ENCODE results near the gene AP1B1. TPM values are rescaled to one million over a fixed set of nuclear protein-coding genes. Genes with fewer than 3 reads are reported as not detected.

The AP1B1 gene
- total and polyA plus RNA-seq, 4 experiments from 2014 or later, result 9.1 to 42.7 (median 30.7) TPM

- H3K36me3 ChIP-seq (ENCODE audit: insufficient read depth, low read length), result peaks cover 78% of the 10 kb centered on the region
- no peak overlapping the region for H3K4me3 Mint-ChIP-seq
- no peak overlapping the region for H3K27ac ChIP-seq (ENCODE audit: low read depth, low read length)
- H3K4me3 ChIP-seq (ENCODE audit: low read length in 2 of 2), result no peak overlapping the region
- H3K9me3 ChIP-seq (ENCODE audit: control insufficient read depth in 1 of 2, low read length in 2 of 2), result no peaks in the 10 kb centered on the region
- peaks cover 0 to 2% (median 0%) of the 10 kb centered on the region in 8 donors for H3K9me3 Mint-ChIP-seq
- H3K27me3 Mint-ChIP-seq, result no peaks in the 10 kb centered on the region
- peaks cover 44 to 90% of the 10 kb centered on the region in 2 donors for H3K36me3 Mint-ChIP-seq
- H3K27ac Mint-ChIP-seq, result peak overlapping the region in 1 of 7 donors; percentile 80
- intact Hi-C loops (cut with micrococcal nuclease), result no loop called here
- no peaks in the 10 kb centered on the region for H3K4me1 ChIP-seq (ENCODE audit: insufficient read depth, low read length)
- CTCF ChIA-PET (ENCODE audit: partially characterized antibody), result no interaction called here
- H3K4me1 Mint-ChIP-seq, result peaks cover 0 to 3% (median 0%) of the 10 kb centered on the region in 4 donors
- POLR2A ChIA-PET (ENCODE audit: partially characterized antibody), result no interaction called here
- no peak for DNase-seq
- no peaks in the 10 kb centered on the region for H3K27me3 ChIP-seq (ENCODE audit: insufficient read depth, low read length)
Observed at GRCh38 chr22:29339381-29340235, 48.8 kb downstream of the AP1B1 start.

DNA sequence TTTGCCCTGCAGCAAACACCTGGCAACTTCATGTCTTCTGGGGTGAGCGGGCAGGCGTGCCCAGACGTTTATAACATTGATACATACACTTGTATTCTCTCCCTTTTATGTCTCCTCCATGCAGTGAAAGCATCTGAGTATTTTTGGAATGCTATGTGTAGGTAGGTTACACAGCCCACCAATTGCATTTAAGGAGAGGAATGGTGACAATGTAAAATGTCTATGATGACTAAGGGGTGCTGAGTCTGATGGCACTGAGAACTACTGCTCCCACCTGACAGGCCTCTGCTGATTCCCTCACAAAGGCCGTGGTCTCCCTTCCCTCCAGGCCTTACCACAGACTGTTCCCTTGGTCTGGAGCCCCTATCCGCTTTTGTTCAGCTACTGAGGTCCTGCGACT, 50.0 kb downstream of the AP1B1 start:
- peaks cover 48 to 87% of the 10 kb centered on the region in 2 donors for H3K36me3 Mint-ChIP-seq
- CTCF ChIA-PET (ENCODE audit: partially characterized antibody), result no interaction called here
- H3K27me3 Mint-ChIP-seq, result no peaks in the 10 kb centered on the region

DNA sequence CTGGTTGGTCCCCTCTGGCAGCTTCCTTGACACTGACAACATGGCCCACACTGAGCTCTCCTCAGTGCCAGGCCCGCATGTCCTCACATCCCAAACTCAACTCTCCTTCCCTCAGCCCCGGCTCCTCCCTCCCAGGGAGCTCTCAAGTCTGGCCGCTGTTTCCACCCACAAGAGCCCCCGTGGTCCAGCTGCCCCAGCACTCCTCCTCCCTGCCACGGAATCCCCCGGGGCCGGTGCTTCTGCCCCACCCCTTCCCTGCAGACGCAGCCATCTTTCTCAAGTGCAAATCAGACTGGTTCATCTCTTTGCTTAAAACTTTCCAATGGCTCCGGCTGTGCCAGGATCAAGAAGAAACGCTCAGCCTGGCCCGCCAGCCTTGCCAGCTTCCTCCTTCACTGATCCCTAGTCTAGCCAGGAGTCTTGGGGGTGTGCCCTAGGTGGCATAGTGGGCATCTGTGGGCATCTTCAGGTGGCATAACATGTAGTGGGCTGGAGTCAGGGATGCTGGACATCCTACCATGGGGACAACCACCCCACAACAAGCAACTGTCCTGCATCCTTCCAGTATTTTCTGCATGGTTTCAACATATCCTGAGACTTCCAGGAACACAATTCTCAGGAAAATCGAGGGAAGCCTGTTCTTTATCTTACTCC, 50.6 kb downstream of the AP1B1 start:
- Mint-ChIP-seq H3K9me3 (peaks cover 0 to 2% (median 0%) of the 10 kb centered on the region in 8 donors), H3K4me3 (no peak overlapping the region), H3K36me3 (peaks cover 46 to 84% of the 10 kb centered on the region in 2 donors), H3K27me3 (no peaks in the 10 kb centered on the region), H3K27ac (no peak overlapping the region), H3K4me1 (peaks cover 0 to 3% (median 0%) of the 10 kb centered on the region in 4 donors)
- intact Hi-C loops (cut with micrococcal nuclease), result no loop called here
- Histone ChIP-seq H3K36me3 (ENCODE audit: insufficient read depth, low read length) (peaks cover 69% of the 10 kb centered on the region), H3K4me1 (ENCODE audit: insufficient read depth, low read length) (no peaks in the 10 kb centered on the region), H3K27me3 (ENCODE audit: insufficient read depth, low read length) (no peaks in the 10 kb centered on the region), H3K9me3 (ENCODE audit: control insufficient read depth in 1 of 2, low read length in 2 of 2) (no peaks in the 10 kb centered on the region), H3K27ac (ENCODE audit: low read depth, low read length) (no peak overlapping the region), H3K4me3 (ENCODE audit: low read length in 2 of 2) (no peak overlapping the region)
- no peak for DNase-seq
- ChIA-PET POLR2A (ENCODE audit: partially characterized antibody) (interaction anchor here (0.6 kb wide), 1 partner anchor 300 kb away, joined by 3 read pairs; no protein-coding TSS in a partner anchor), CTCF (ENCODE audit: partially characterized antibody) (no interaction called here)

More for the DNA sequence above, 50.0 kb downstream of the AP1B1 start:
- no peaks in the 10 kb centered on the region for H3K4me1 ChIP-seq (ENCODE audit: insufficient read depth, low read length)
- H3K4me1 Mint-ChIP-seq, result peaks cover 0 to 3% (median 0%) of the 10 kb centered on the region in 4 donors
- H3K36me3 ChIP-seq (ENCODE audit: insufficient read depth, low read length), result peaks cover 76% of the 10 kb centered on the region
- intact Hi-C loops (cut with micrococcal nuclease), result no loop called here
- POLR2A ChIA-PET (ENCODE audit: partially characterized antibody), result no interaction called here
- H3K27me3 ChIP-seq (ENCODE audit: insufficient read depth, low read length), result no peaks in the 10 kb centered on the region
- no peak overlapping the region for H3K4me3 Mint-ChIP-seq
- H3K9me3 ChIP-seq (ENCODE audit: control insufficient read depth in 1 of 2, low read length in 2 of 2), result no peaks in the 10 kb centered on the region
- no peak overlapping the region for H3K27ac Mint-ChIP-seq
- no peak overlapping the region for H3K4me3 ChIP-seq (ENCODE audit: low read length in 2 of 2)
- H3K27ac ChIP-seq (ENCODE audit: low read depth, low read length), result no peak overlapping the region
- H3K9me3 Mint-ChIP-seq, result peaks cover 0 to 2% (median 0%) of the 10 kb centered on the region in 8 donors
- DNase-seq, result no peak

DNA sequence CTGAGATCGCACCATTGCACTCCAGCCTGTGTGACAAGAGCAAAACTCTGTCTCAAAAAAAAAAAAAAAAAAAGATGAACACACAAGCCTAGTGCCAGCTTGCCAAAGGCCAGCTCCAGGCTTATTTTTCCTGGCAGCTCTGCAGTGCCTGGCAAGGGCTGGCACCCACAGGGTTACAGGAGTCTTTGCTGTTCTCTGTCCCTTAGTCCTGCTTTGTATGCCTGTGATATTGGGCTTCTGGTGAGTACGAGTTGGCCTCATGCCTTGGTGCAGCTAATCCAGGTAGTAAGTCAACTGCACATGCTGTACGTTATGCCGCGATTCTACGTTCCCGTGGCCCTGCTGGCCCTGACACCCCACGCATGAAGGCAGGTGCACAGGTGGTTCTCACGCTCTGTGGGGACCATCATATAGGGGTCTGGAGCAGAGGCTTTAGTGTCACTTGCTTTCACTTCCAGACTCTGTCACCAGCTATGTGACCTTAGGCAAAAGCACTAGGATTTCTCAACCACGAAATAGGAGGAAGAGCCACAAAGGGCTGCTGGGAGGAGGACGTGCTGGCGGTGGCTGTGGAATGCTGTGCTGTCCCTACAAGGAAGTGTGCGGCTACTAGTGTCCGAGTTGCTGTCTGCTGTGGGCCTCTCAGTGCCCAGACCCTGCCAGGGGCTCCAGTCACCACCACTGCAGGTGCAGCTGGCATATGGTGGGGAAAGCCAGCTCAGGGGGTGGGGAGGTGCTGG, 51.4 kb downstream of the AP1B1 start:
- Mint-ChIP-seq H3K27ac (peak overlapping the region in 1 of 7 donors; percentile 25), H3K4me1 (peaks cover 0 to 3% (median 0%) of the 10 kb centered on the region in 4 donors), H3K36me3 (peaks cover 42 to 83% of the 10 kb centered on the region in 2 donors), H3K4me3 (no peak overlapping the region), H3K9me3 (peaks cover 0 to 2% (median 0%) of the 10 kb centered on the region in 8 donors), H3K27me3 (no peaks in the 10 kb centered on the region)
- intact Hi-C loops (cut with micrococcal nuclease), result no loop called here
- H3K4me1 ChIP-seq (ENCODE audit: insufficient read depth, low read length), result no peaks in the 10 kb centered on the region
- no peaks in the 10 kb centered on the region for H3K27me3 ChIP-seq (ENCODE audit: insufficient read depth, low read length)
- H3K4me3 ChIP-seq (ENCODE audit: low read length in 2 of 2), result no peak overlapping the region
- H3K9me3 ChIP-seq (ENCODE audit: control insufficient read depth in 1 of 2, low read length in 2 of 2), result no peaks in the 10 kb centered on the region
- H3K27ac ChIP-seq (ENCODE audit: low read depth, low read length), result no peak overlapping the region
- DNase-seq, result no peak
- peaks cover 68% of the 10 kb centered on the region for H3K36me3 ChIP-seq (ENCODE audit: insufficient read depth, low read length)
- ChIA-PET POLR2A (ENCODE audit: partially characterized antibody) (interaction anchor here (0.6 kb wide), 1 partner anchor 301 kb away, joined by 3 read pairs; no protein-coding TSS in a partner anchor), CTCF (ENCODE audit: partially characterized antibody) (interaction anchor here (0.7 kb wide), 2 partner anchors 54 to 125 kb away, joined by 3 read pairs; no protein-coding TSS in a partner anchor)

DNA sequence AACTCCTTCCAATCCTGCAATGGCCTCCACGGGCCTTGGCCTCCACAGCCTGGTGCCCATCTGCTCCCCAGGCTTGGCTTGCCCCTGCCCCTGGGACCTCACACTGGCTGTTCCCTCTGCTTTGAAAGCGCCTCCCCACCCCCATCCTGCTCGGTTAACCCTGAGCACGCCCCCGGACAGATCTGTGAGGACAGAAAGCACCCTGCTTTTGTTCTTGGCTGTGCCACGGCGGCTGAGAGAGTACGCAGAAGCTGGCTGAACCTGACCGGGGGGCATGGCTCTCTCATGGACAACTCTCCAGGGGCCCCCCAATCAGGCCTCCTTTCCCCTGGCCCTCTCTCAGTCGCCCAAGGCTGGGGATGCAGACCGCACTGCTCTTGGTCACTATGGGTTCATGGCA, 52.7 kb downstream of the AP1B1 start:
- no peaks in the 10 kb centered on the region for H3K4me1 ChIP-seq (ENCODE audit: insufficient read depth, low read length)
- no peaks in the 10 kb centered on the region for H3K27me3 ChIP-seq (ENCODE audit: insufficient read depth, low read length)
- Mint-ChIP-seq H3K4me1 (peaks cover 0 to 3% (median 0%) of the 10 kb centered on the region in 4 donors), H3K27me3 (no peaks in the 10 kb centered on the region), H3K4me3 (no peak overlapping the region), H3K27ac (peak overlapping the region in 2 of 7 donors; percentile 27 to 42), H3K36me3 (peaks cover 36 to 78% of the 10 kb centered on the region in 2 donors), H3K9me3 (peaks cover 0 to 2% (median 0%) of the 10 kb centered on the region in 8 donors)
- intact Hi-C loops (cut with micrococcal nuclease), result no loop called here
- no peak overlapping the region for H3K4me3 ChIP-seq (ENCODE audit: low read length in 2 of 2)
- no peaks in the 10 kb centered on the region for H3K9me3 ChIP-seq (ENCODE audit: control insufficient read depth in 1 of 2, low read length in 2 of 2)
- CTCF ChIA-PET (ENCODE audit: partially characterized antibody), result interaction anchor here (0.7 kb wide), 1 partner anchor 431 kb away, joined by 3 read pairs; no protein-coding TSS in a partner anchor
- no peak overlapping the region for H3K27ac ChIP-seq (ENCODE audit: low read depth, low read length)
- DNase-seq, result no peak
- H3K36me3 ChIP-seq (ENCODE audit: insufficient read depth, low read length), result peaks cover 66% of the 10 kb centered on the region
- POLR2A ChIA-PET (ENCODE audit: partially characterized antibody), result no interaction called here

- CTCF ChIA-PET (ENCODE audit: partially characterized antibody), result interaction anchor here (0.7 kb wide), 2 partner anchors 22 to 431 kb away, joined by 3 to 4 read pairs; no protein-coding TSS in a partner anchor
- intact Hi-C loops (cut with micrococcal nuclease), result no loop called here
- Mint-ChIP-seq H3K27ac (no peak overlapping the region), H3K4me3 (no peak overlapping the region), H3K9me3 (peaks cover 0 to 2% (median 0%) of the 10 kb centered on the region in 8 donors), H3K36me3 (peaks cover 35 to 77% of the 10 kb centered on the region in 2 donors), H3K27me3 (no peaks in the 10 kb centered on the region), H3K4me1 (peaks cover 0 to 3% (median 0%) of the 10 kb centered on the region in 4 donors)
- H3K9me3 ChIP-seq (ENCODE audit: control insufficient read depth in 1 of 2, low read length in 2 of 2), result no peaks in the 10 kb centered on the region
- no peaks in the 10 kb centered on the region for H3K27me3 ChIP-seq (ENCODE audit: insufficient read depth, low read length)
- no peak for DNase-seq
- no peaks in the 10 kb centered on the region for H3K4me1 ChIP-seq (ENCODE audit: insufficient read depth, low read length)
- H3K36me3 ChIP-seq (ENCODE audit: insufficient read depth, low read length), result peaks cover 66% of the 10 kb centered on the region
- POLR2A ChIA-PET (ENCODE audit: partially characterized antibody), result no interaction called here
- H3K27ac ChIP-seq (ENCODE audit: low read depth, low read length), result no peak overlapping the region
- no peak overlapping the region for H3K4me3 ChIP-seq (ENCODE audit: low read length in 2 of 2)
Observed at GRCh38 chr22:29334696-29335344, 53.5 kb downstream of the AP1B1 start.

All from CD4-positive, alpha-beta memory T cell (primary cell).